T1000 (cell line): ENCODE results near the gene IL10RA.
A peak's percentile ranks its signal among the peaks of the same experiment; 100 is the strongest.
"Not testable (repeated sequence)": the region's sequence is repeated elsewhere in the genome, so short reads cannot be mapped to it uniquely, and the experiment has no call there.

Experiments
- DNase-seq: peaks from one replicate; lab custom pipeline; 2025; ENCODE audit warnings: mixed read lengths; lab: John Stamatoyannopoulos, UW

IL10RA gene

DNA sequence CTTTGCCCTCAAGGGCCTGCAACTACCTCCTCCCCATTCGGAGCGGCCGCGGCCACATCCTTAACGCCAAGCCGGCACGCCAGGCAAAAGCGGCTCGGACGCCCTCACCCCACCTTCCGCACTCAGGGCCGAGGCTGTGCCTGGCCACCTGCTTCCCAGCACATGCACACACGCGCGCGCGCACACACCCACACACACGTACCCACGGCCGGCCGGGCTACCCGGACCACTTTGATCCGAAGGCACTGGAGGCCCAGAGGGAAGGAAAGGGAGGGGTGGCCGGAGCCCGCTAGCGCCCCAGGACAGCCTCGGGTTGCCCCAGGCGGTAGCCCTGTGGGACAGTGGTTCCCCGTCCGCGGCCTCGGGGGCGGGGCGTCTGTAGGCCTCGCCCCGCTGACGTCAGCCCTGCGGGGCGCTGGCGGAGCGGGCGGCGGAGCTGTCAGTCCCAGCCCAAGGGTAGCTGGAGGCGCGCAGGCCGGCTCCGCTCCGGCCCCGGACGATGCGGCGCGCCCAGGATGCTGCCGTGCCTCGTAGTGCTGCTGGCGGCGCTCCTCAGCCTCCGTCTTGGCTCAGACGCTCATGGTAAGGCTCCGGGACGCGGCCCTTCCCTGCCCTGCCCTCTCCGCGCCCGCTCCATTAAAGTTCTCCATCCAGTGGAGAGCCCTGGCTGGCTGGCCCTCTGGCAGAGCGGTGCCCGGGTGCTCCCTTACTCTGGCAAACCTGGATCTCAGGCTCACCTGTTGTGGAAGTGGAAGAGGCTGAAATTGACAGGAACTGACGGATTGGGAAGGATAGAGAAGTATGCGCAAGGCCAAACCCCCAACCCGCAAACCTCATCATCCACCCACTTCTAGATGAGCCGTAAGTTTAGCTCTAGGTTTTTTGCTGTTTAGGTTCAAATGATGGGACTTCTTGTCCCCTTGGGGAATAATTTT is at the start of gene IL10RA:
IL10RA (plus strand) TSS at position 442 of the 935 bp plus-strand sequence; CDS start at position 516, 74 bp downstream.
- no peak for DNase-seq

DNA sequence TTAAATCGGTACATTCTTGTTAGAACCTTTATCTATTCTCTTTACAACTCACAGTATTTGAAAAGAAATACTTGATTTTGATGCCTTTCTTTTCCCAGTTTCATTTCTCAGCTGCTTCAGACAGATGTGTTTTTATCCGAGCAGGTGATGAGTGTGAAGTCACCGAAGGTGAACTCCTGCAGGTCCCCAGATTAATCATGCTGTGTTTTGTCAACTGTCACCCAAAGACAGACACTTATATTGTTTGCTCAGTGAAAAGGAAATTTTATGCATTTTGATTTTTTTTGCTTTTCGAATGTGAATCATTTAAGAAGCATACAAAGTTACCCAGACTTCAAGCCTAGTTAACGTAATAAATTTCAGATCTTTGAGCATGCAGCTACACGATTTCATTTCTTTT is 49.2 kb upstream of the IL10RA start:
- no peak for DNase-seq

DNA sequence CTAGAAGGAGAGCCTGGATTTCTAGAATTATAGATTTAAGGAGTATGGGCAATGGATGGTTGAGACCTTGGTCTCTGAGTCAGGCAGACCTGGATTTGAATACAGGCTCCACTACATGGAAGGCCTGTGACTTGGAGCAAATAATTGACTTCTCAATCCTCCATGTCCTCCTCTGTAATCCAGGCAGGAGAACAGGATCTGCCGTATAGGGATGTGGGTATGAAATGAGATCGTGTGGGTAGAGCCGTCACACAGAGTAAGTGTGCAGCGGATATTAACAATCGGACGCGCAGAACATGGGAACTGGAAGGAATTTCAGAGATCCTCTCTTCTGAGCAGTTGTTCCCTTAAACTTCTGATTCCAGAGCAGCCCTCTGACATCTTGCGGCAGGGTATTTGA is 45.5 kb upstream of the IL10RA start:
- no peak for DNase-seq

DNA sequence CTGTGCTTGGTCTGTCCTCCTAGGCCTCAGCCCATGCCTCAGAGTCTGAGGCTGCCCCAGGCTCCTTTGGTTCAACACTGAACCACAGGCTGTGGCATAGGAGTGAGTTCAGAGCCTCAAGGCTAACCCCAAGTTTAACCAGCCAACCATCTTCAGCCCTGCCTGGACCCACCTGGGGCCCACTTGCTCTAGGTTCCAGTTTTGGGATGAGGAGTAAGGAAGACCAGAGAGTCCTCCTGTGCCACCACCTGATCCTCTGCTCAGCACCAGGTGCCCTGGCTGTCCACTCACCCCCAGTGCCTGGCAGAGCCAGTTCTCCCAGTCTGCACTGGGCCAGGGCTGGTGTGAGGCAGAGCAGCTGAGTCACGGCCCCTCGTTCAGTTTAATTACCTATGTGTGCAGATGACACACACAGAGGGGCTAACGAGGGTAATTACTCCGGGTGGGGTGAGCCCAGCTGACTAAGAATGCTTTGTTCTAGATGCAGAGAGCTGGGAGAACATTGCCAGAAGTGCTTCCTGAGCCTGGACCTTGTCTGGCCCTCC is 45.0 kb upstream of the IL10RA start:
- DNase-seq: no peak

DNA sequence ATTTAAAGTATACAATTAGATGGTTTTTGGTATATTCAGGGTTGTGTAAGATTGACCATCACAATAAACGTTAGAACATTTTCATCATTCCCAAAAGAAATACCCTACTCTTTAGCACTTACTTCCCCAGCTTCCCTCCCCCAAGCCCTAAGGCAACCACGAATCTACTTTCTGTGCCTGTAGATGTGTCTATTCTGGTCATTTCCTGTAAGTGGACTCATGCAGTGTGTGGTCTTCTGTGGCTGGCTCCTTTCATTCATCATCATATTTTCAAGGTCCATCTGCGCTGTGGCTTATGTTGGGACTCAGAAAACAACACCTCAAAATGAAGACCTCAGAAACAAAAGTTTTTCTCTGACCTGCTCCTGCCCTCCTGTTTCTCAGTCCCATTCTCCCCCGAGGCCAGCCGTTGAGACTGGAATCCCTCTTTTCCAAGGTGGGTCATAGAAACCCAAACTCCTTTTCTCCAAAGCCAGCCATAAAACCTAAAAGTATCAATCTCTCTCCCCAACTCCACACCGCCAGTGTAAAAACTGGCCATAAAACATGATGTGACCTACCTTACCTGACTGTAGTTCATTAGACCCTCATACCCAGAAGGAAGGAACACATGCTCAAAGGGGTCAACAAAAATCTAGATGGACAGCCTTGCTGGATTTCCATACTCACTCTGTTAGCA is 44.1 kb upstream of the IL10RA start:
- no peak for DNase-seq

DNA sequence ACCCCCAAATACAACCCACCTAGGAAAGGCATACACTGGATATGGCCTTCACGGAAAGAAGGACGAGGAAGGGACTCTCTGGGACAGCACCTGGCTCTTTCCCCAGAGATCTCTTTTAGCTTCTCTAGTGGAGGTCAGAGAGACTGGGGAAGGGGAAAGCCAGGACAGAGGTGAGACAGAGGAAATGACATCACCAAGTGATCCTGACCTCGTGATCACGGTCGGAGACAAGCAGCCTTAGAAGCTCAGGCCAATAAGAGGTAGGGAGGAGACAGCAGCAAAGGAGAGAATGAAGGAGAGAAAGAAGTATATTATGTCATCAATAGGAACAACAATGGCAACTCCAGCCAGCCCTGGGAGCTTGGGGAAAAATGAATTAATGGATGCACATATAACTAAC is 41.6 kb upstream of the IL10RA start:
- DNase-seq: no peak

DNA sequence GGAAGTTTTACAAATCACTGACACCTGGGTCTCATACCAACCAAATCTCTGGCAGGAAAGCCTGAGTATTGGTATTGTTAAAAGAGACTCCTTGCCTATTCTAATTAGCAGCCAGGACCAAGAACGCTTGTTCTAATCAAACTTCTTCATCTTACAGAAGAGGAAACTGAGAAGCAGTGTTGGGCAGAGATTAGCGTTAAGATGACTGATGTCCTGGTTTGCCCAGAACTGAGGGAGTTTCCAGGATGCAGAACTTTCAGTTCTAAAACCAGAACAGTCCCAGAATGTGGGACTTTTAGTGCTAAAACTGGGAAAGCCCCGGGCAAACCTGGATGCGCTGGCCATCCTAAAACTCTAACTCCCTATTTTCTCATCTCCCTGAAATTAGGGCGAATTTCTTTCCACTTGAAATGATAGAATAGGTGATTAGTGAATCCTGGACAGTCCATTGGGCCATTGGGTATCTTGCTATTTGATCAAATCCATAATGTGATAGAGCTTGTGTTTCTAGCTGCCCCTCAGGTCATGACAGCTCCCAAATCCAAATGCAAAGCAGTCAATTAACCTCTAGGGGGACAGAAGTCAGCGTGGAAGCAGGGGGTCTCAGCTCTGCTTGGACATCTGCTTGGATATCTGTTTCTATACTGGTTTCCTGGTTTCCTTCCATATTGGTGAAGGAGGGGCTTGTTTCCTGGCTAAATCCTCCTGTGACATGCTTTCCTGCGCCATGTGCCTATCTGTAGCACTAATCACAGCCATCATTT is 41.0 kb upstream of the IL10RA start:
- DNase-seq: no peak

DNA sequence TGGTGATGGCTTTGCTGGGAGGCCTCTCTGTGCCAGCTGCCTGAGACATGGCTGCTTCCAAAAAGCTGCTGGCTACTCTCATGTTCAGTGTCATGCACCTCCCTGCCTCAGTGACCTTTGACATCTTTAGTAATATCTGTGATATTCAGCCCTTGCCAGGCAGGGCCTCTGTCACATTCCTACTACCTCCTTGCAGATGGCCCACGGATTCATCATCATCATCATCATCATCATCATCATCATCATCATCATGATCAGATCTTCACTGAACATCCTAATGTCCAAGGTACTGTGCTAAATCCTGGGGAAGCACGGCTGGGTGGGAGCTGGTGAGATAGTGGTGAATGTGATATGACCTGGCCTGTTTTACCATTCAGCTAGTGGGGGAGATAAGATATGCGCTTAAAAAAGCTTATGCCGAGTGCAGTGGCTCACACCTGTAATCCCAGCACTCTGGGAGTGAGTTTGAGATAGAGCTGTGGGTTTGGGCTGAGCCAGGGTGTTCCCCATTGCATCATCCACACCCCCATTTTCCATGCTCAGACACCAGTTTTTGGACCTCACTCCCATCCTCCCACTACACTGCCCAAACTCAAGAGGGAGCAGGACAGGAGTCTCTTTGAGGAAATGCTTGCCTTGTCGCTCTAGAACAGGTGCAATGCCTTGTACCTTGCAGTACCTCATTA is 39.9 kb upstream of the IL10RA start:
- no peak for DNase-seq

DNA sequence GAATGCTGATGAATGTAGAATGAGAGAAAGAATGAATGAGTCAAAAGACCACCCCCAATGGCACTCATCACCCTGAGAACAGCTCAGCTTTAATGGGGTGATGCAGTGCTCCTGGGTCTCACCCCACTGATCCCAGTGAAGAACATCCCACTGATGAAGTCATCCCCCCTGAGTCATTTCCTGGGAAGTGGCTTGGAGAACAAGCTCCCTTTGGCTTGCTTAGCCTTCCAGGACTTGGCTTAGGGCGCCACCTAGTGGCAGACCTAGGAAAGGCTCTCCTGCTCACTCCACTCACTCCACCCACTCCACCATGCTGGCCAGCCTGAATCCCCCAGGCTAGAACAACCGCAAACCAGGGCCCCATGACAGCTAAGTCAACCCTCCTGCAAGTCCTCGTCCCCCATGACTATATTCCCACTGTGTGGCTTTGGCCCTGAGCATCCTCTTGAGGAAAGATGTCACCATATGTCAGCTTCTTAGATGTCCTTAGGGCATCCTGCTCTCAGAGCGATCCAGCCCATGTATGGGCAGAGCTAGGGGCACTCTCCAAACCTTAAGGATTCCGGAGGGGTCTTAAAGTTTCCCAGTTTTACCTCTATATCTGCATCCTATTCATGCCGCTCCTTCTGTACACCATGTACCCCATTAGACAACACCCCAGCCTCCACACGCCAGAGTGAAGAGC is 39.2 kb upstream of the IL10RA start:
- DNase-seq: peak; percentile 55

DNA sequence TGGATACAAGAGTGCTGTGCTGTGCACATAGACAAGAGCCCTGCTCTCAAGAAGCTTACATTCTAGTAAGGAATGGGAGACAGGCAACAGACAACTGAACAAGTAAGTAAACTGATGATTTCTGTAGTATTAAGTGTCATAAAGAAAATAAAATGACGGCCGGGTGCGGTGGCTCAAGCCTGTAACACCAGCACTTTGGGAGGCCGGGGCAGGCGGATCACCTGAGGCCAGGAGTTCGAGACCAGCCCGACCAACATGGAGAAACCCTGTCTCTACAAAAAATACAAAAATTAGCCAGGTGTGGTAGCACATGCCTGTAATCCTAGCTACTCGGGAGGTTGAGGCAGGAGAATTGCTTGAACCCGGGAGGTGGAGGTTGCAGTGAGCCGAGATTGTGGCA is 38.4 kb upstream of the IL10RA start:
- DNase-seq: not testable (repeated sequence)

DNA sequence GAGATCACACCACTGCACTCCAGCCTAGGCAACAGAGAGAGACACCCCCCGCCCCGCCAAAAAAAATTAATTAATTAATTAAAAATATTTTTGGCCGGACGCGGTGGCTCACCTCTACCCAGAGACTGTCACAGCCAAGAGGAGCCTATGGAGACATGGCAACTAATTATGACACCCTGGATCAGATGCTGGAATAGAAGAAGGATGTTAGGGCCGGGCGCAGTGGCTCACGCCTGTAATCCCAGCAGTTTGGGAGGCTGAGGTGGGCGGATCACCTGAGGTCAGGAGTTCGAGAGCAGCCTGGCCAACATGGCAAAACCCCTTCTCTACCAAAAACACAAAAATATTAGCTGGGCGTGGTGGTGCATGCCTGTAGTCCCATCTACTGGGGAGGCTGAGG is 37.7 kb upstream of the IL10RA start:
- not testable (repeated sequence) for DNase-seq

DNA sequence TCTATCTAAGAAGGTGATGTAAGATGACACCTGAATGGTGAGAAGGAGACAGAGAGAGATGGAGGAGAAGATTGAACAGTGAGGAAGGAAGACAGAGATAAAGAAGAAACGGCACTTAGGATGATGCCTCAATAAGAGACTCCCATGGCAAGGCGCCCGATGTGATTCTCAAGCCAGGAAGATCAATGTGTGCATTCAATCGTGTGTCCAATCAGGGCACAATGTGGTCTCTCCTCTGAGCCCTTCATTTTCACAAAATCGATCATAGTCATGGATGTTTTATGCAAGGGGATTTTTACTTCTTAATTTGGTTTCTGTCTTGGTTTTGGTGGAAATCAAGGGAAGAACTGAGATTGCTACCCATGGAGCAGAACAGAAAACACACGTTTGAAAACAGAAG is 37.1 kb upstream of the IL10RA start:
- DNase-seq: no peak

DNA sequence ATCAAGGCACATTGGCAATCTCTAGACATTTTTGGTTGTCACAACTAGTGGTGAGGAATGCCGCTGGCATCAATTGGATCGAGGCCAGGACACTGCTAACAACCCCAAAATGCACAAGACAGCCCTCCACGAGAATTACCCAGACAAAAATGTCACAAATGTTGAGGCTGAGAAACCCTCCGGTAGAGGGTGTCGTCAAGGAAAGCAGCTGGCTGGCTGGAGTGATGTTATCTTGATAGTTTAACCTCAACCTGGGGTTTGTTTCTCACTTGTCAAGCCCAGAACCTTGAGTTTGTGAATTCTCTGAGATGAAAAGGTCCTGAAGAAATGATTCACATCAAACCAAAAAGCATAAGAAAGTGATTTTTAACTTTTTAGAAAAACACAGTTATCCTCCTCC is 35.9 kb upstream of the IL10RA start:
- no peak for DNase-seq

DNA sequence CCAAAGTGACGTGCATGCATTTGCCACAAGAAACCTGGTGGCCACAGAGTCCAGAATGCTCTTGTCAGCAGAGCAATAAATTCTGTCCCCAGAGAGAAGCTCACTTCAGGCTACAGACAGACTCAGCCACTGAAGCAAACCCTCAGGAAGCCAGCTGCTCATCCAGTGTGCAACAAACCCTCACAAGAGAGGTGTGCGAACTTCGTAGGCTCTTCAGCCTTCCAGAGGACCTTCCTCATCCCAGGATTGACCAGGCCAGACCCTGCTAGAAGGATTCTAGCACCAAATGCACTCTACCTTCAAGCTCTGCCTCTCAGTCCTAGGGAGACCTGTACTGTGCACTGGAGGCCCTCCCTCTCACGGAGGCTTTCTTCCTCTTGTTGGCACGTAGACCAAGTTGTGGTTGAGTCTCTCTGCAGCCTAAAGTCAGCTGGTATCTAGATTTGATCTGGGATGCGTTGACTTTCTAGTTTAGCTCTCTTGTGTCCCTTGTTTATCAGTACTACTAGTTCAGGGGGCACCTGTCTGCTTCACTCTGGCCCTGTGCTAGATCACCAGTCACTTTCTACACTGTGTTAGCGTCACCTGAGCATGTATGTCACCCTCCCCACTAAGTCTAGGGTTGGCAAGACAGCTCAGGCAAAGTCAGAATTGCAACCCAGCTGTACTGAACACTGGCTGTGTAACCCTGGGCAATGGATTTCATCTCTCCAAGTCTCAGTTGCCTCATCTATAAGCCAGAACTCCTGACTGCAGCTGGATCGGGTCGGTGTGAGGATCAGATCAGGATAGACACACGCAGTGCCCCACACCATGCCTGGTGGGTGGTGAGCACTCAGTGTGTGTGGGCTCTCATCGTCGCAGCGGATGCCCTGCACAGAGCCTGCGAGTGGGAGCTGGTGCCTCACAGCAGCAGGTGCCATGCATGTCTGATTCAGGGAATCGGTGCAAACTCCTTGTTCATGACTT is 34.9 kb upstream of the IL10RA start:
- no peak for DNase-seq

DNA sequence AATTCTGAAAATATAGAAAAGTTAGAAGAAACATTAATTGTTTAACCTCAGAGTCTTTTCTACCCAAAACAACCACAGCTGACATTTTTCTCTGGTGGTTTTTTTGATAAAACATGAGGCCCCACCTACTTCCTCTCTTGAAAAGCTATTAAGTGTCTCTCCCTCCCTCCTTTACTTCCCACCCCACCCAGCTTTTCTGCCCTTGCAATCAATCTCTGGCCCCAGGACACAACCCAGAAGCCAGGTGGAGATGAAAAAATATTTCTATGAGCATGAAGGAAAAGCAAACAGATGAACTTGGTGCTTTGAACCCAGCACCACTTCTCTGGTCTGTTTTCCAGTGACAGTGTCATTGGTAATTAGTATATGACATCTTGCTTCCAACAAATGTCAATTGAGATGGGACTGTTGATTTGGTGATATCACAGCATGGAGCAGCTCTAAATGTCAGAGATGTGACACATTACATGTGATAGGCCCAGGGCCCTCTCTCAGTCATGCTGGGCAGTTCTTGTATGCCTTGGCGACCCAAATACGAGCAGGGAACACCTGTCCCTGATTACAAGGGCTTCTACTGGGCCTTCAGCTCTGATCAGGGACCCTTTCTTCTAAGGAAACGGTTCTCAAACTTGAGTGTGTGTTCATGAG is 33.0 kb upstream of the IL10RA start:
- DNase-seq: no peak

DNA sequence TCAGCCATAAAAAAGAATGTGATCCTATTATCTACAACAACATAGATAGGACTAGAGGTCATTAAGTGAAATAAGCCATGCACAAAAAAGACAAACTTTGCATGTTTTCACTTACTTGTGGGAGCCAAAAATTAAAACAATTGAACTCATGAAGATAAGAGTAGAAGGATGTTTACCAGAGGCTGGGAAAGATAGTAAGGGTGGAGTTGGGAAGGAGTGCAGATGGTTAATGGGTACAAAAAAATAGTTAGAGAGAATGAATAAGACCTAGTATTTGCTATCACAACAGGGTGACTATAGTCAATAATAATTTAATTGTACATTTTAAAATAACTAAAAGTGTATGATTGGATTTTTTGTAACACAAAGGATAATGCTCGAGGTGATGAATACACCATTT is 27.2 kb upstream of the IL10RA start:
- no peak for DNase-seq

DNA sequence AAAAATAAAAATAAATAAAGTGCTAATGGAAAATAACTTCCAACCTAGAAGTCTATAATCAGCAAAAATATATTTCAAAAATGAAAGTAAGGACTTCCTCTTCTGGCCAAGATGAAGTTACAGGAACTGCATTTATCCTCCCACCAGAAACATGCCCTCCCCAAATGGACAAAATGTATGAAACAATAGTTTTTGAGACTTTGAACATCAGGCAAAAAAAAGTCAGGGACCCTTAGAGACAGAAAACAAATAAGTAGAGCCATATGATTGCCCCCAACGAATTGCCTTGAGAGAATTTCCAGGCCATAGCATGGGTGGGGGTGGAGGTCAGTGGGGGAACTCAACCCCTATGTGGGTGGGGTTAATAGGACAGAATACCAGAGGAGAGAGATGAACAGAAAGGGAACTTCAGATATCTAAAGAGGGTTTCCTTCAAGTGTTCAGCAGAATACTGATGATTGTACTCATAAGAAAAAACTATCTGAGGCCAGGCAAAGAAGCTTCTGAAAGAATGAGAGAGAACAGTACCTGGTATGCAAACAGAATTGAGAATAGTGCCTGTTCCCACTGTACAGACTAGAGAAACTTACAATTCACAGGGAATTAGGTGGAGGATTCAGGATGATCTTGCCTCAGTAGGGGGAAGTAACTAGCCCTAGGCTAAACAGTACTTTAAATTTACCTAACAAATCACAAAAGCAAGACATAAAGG is 26.6 kb upstream of the IL10RA start:
- no peak for DNase-seq

DNA sequence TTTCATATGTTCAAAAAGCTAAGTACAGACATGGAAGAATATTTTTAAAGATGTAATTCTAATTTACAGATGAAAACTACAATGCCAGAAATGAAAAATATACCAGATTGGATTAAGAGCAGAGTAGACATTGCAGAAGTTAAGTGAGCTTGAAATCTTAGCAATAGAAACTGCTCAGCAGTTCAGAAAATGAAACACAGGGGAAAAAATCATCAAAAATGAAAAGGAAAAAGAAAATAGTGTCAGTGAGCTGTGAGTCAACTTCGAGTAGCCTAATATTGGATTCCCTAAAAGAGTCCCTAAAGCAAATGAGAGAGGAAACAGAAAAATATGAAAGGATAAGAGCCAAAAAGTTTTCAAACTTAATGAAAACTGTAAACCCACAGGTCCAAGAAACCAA is 25.8 kb upstream of the IL10RA start:
- no peak for DNase-seq

DNA sequence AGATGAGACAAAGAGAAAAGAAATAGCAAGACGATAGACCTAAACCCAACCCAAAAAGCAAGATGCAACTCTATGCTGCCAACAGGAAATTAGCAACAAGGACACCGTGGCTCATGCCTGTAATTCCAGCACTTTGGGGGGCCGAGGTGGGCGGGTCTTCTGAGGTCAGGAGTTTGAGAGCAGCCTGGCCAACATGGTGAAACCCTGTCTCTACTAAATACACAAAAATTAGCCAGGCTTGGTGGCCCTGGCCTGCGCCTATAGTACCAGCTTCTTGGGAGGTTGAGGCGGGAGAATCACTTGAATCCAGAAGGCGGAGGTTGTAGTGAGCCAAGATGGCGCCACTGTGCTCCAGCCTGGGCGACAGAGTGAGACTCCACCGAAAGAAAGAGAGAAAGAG is 24.3 kb upstream of the IL10RA start:
- DNase-seq: no peak
